Lower leg skin (tissue), 4 donors: Measurements from ENCODE around the gene INTS12. TPM values are rescaled to one million over a fixed set of nuclear protein-coding genes. Genes with fewer than 3 reads are reported as not detected.

Experiments
- DNase-seq, 2 donors: peaks; one replicate each; pipeline ENCODE4 v3.0.0-alpha.2; 2019; ENCODE audit warnings: low spot score in 2 of 2
- H3K4me3 ChIP-seq: fragments of 200-600 bp; sonication (generic); 2 replicates; pipeline ENCODE4 v1.5.1; 2017; ENCODE audit warnings: mild to moderate bottlenecking, low read depth; ENCODE audit not compliant: poor library complexity, severe bottlenecking
- POLR2A ChIP-seq, 2 donors: fragments of 450-650 bp; IDR thresholded peaks; one replicate each; pipeline ENCODE4 v1.6.1; 2016 to 2017; ENCODE audit warnings: antibody characterized with exemption in 2 of 2, mild to moderate bottlenecking in 1 of 2, moderate library complexity in 1 of 2
- WGBS, 2 donors: methylation state at CpG; one replicate each; pipeline ENCODE4 v1.1.5; 2018; 5-methylcytosine and 5-hydroxymethylcytosine counted together
- intact Hi-C: fragments of 100-400 bp; cut with DNase I; formaldehyde crosslinking; loops from one replicate; pipeline ENCODE4 v1.15.0; 2023; ENCODE audit warnings: low total_unique reads
- total RNA-seq, 4 donors: library from RNA; depleted of rRNA; stranded (reverse); fragments of >200 nt; gene quantifications; one replicate each; pipeline ENCODE4 v1.1.0, GENCODE V29; 2016
- TF ChIP-seq, protein P1 (sequence below), 3 donors: fragments of 450-650 bp; IDR thresholded peaks; one replicate each; pipeline ENCODE4 v1.5.1; 2016; ENCODE audit warnings: antibody characterized with exemption in 3 of 3, mild to moderate bottlenecking in 3 of 3, moderate library complexity in 2 of 3

INTS12 gene
- total RNA-seq, 4 donors from 2014 or later, result 14.7 to 21.8 (median 17.8) TPM

DNA sequence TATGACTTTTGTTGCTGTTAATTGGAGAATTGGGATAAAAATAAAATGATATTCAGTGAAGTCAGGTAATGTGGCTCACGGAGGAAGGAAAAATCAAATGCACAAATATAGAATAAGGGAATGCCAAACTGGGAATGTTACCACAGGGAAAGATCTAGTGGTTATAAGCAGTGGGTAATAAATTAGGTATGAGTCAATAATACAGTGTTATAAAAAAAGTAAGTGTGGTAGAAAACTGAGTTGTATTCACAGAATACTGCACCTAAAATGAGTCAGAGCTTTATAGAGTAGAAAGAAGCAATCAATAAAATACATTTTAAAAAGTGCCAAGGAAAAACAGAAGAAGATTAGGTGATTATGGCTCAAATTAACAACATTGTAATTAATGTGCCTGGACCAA lies 34.5 kb downstream of the INTS12 start:
- DNase-seq, result no peak
- 72 to 79% methylated on average over 1 of the region's 1 CpG for WGBS, 2 donors
- no peak for TF ChIP-seq POLR2A (IDR thresholded peaks at IDR 0.05)
- TF ChIP-seq, protein P1, sequence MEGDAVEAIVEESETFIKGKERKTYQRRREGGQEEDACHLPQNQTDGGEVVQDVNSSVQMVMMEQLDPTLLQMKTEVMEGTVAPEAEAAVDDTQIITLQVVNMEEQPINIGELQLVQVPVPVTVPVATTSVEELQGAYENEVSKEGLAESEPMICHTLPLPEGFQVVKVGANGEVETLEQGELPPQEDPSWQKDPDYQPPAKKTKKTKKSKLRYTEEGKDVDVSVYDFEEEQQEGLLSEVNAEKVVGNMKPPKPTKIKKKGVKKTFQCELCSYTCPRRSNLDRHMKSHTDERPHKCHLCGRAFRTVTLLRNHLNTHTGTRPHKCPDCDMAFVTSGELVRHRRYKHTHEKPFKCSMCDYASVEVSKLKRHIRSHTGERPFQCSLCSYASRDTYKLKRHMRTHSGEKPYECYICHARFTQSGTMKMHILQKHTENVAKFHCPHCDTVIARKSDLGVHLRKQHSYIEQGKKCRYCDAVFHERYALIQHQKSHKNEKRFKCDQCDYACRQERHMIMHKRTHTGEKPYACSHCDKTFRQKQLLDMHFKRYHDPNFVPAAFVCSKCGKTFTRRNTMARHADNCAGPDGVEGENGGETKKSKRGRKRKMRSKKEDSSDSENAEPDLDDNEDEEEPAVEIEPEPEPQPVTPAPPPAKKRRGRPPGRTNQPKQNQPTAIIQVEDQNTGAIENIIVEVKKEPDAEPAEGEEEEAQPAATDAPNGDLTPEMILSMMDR (IDR thresholded peaks at IDR 0.05), result no peak
- intact Hi-C loops, result no loop called here
- H3K4me3 ChIP-seq, result no peak overlapping the region

DNA sequence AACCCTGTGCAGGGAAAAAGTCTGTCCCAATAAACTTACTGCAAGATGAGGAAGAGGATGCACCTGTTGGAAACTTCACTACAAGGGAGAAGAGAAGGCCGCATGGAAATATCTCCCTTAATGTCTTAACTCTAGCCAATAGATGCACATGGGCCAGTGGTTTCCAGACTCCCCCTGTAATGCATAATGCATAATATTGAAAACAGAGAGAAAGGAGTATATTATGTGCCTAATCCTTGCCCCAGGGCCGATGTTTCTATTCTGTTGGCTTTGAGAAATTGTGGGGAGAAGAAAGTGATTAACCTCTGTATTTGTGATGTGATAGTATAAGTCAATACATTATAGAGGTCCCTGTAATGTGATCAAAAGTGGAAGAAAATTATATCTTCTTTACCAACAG lies 37.2 kb downstream of the INTS12 start:
- 79% methylated on average over 2 of the region's 2 CpGs for WGBS, 2 donors
- no peak for DNase-seq
- no peak overlapping the region for H3K4me3 ChIP-seq
- TF ChIP-seq, protein P1 (IDR thresholded peaks at IDR 0.05), result no peak
- TF ChIP-seq POLR2A (IDR thresholded peaks at IDR 0.05), result no peak
- intact Hi-C loops, result no loop called here

DNA sequence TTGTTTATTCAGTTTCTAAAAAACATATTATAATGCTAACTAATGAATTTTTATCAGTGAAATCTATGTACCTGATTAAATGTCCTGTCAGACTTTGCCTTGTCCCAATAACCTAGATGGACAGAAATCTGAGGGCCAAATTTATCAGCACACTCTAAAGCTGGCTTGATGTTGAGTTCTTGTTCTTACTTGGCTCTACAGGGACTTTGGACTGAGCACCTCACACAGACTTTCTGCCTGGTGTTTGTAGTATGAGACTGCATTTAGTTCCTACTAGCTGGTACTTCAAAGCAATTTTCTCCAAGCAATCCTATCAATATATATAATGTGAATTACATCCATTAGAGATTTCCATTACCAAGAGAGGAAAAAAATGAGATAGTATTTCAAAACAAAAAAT lies 37.8 kb downstream of the INTS12 start:
- TF ChIP-seq, protein P1 (IDR thresholded peaks at IDR 0.05), result no peak
- intact Hi-C loops, result no loop called here
- H3K4me3 ChIP-seq, result no peak overlapping the region
- no peak for DNase-seq

DNA sequence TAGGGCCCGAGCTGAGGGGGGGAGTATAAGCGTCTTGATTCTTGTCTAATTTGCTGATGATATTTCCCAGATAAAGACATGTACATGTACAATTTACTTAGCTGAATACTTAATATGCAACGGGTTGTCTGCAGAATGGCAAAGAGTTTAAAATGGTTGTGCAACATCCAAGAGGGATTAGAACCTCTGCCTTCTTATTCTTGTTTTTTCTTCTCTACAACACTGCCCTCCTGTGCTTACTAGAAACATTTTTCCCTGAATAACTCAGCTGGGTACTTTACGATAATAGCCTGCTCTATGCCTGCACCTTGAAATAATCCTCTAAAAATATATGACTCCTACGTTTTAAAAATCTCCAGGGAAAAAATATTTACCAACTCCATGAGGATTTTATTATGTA lies 41.8 kb downstream of the INTS12 start:
- WGBS, 2 donors, result 46 to 48% methylated on average over 5 of the region's 5 CpGs
- TF ChIP-seq, protein P1 (IDR thresholded peaks at IDR 0.05), result no peak
- TF ChIP-seq POLR2A (IDR thresholded peaks at IDR 0.05), result no peak
- H3K4me3 ChIP-seq, result no peak overlapping the region
- no peak for DNase-seq
- intact Hi-C loops, result no loop called here

DNA sequence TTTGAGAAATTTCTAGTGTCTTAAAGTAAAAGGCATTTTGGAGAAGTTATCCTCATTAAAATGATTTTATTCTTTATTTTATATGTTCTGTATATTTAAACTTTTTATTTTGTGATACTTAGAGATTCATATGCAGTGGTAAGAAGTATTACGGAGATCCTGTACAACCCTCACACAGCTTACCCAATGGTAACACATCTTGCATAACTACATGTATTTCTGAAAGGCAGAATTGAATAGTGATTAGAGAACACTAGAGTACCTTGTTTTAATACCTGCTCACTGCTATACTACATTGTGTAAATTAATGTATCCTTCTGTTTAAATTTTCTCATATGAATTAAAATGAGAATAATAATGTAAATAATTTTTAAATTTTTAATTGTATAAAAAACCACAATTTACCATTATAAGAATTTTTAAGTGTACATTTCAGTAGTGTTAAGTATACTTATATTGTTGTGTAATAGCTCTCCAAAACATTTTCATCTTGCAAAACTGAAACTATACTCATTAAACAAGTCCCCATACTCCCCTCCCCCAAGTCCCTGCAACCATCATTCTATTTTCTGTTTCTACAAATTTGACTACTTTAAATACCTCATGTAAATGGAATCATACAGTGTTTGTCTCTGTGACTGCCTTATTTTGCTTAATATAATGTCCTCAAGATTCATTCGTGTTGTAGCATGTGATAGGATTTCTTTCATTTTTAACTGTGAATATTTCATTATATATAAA lies 45.4 kb downstream of the INTS12 start:
- H3K4me3 ChIP-seq, result no peak overlapping the region
- WGBS, 2 donors, result 89 to 96% methylated on average over 2 of the region's 2 CpGs
- TF ChIP-seq POLR2A (IDR thresholded peaks at IDR 0.05), result no peak
- TF ChIP-seq, protein P1 (IDR thresholded peaks at IDR 0.05), result no peak
- intact Hi-C loops, result no loop called here
- no peak for DNase-seq

DNA sequence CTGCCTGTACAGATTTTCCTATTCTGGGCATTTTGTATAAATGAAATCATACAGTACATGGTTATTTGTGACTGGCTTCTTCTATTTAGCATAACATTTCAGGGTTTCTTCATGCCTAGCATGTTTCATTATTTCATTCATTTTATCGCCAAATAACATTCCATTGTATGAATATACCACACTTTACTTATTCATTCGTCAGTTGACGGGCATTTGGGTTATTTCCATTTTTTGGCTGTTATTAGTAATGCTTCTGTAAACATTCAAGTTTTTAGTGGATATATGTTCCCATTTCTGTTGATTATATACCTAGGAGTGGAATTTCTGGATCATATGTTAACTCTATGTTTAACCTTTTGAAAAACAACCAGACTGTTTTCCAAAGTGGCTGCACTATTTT lies 47.5 kb downstream of the INTS12 start:
- 90 to 94% methylated on average over 3 of the region's 3 CpGs for WGBS, 2 donors
- H3K4me3 ChIP-seq, result no peak overlapping the region
- DNase-seq, result no peak
- TF ChIP-seq POLR2A (IDR thresholded peaks at IDR 0.05), result no peak
- TF ChIP-seq, protein P1 (IDR thresholded peaks at IDR 0.05), result no peak
- intact Hi-C loops, result no loop called here
